H1 (cell line): ENCODE data around the gene CNGB1. TPM values are rescaled to one million over a fixed set of nuclear protein-coding genes. Genes with fewer than 3 reads are reported as not detected.

ENCODE experiments used
- CTCF ChIA-PET: fragments of 300-600 bp; sonication (Branson Sonifier 250); formaldehyde crosslinking; loops from one replicate; lab custom pipeline; 2021; ENCODE audit not compliant: partially characterized antibody; lab: Charles Lee
- POLR2A ChIA-PET: fragments of 300-600 bp; sonication (Branson Sonifier 250); formaldehyde crosslinking; loops from one replicate; lab custom pipeline; 2021; ENCODE audit warnings: inconsistent platforms; ENCODE audit not compliant: partially characterized antibody; lab: Charles Lee
- DNase-seq, 2 experiments: peaks; one replicate each; pipeline versions ENCODE4 v3.0.0 to v3.0.0-alpha.2; 2010 to 2022; ENCODE audit warnings: low spot score in 2 of 2, low read depth in 1 of 2, mixed read lengths in 1 of 2
- FAIRE-seq: peaks from 2 replicates; lab custom pipeline; 2011; peaks lifted over from hg19 to GRCh38; lab: Jason Lieb, UNC
- H2AFZ ChIP-seq: 2 replicates; pipeline ENCODE4 v1.8.1; 2012; ENCODE audit warnings: low read length, inconsistent platforms
- H2AK5ac ChIP-seq: 2 replicates; pipeline ENCODE4 v1.6.1; 2013; ENCODE audit warnings: low read depth, low read length
- H2BK120ac ChIP-seq: replicated peaks from 2 replicates; pipeline ENCODE3; 2013; ENCODE audit warnings: low read depth, low read length, inconsistent platforms
- H2BK12ac ChIP-seq: 2 replicates; pipeline ENCODE4 v1.6.1; 2013; ENCODE audit warnings: low read depth, low read length
- H2BK15ac ChIP-seq: 2 replicates; pipeline ENCODE4 v1.6.1; 2013; ENCODE audit warnings: low read length
- H2BK20ac ChIP-seq: 2 replicates; pipeline ENCODE4 v1.6.1; 2013; ENCODE audit warnings: low read length
- H2BK5ac ChIP-seq: 2 replicates; pipeline ENCODE4 v1.6.1; 2013; ENCODE audit warnings: low read depth, low read length
- H3K14ac ChIP-seq: 2 replicates; pipeline ENCODE4 v1.6.1; 2013; ENCODE audit warnings: inconsistent platforms; ENCODE audit not compliant: insufficient read length
- H3K18ac ChIP-seq: 2 replicates; pipeline ENCODE4 v1.6.1; 2013; ENCODE audit warnings: low read length; ENCODE audit errors: extremely low read depth
- H3K23ac ChIP-seq: 2 replicates; pipeline ENCODE4 v1.6.1; 2013; ENCODE audit warnings: inconsistent platforms; ENCODE audit not compliant: insufficient read length
- H3K23me2 ChIP-seq: 2 replicates; pipeline ENCODE4 v1.6.1; 2013; ENCODE audit warnings: low read depth, low read length
- H3K27ac ChIP-seq: 2 replicates; pipeline ENCODE4 v1.6.1; 2011; ENCODE audit warnings: low read depth, low read length, inconsistent platforms
- H3K27me3 ChIP-seq, 4 experiments: replicated peaks in 1 of 4; 1 replicate in 1 of 4; 2 replicates in 3 of 4; pipeline versions ENCODE4 v1.6.1 to v1.8.1; 2011 to 2013; ENCODE audit warnings: low read length in 3 of 4, mild to moderate bottlenecking in 3 of 4, inconsistent platforms in 2 of 4, mixed read lengths in 2 of 4, moderate library complexity in 1 of 4; ENCODE audit not compliant: control insufficient read depth in 3 of 4, insufficient read depth in 3 of 4; ENCODE audit errors: extremely low read depth in 1 of 4
- H3K36me3 ChIP-seq, 4 experiments: 2 replicates each; pipeline versions ENCODE4 v1.6.1 to v1.8.1; 2011 to 2013; ENCODE audit warnings: mild to moderate bottlenecking in 4 of 4, low read length in 3 of 4, moderate library complexity in 2 of 4, control low read depth in 1 of 4, inconsistent platforms in 1 of 4; ENCODE audit not compliant: insufficient read depth in 4 of 4, control insufficient read depth in 2 of 4
- H3K4ac ChIP-seq: replicated peaks from 2 replicates; pipeline ENCODE3; 2013; ENCODE audit warnings: low read length, low read depth, mixed read lengths, inconsistent platforms; ENCODE audit not compliant: insufficient read length
- H3K4me1 ChIP-seq, 4 experiments: replicated peaks in 1 of 4; 1 replicate in 1 of 4; 2 replicates in 3 of 4; pipeline versions ENCODE4 v1.6.1 to v1.8.1; 2011 to 2013; ENCODE audit warnings: low read length in 3 of 4, inconsistent platforms in 2 of 4, mixed read lengths in 1 of 4; ENCODE audit not compliant: insufficient read depth in 4 of 4, control insufficient read depth in 3 of 4
- H3K4me2 ChIP-seq, 2 experiments: 2 replicates each; pipeline versions ENCODE4 v1.6.1 to v1.8.1; 2011 to 2013; ENCODE audit warnings: low read depth in 2 of 2, low read length in 2 of 2, control low read depth in 1 of 2, inconsistent platforms in 1 of 2, mild to moderate bottlenecking in 1 of 2; ENCODE audit not compliant: insufficient read depth in 1 of 2
- H3K4me3 ChIP-seq, 4 experiments: fragments of 200-600, 300-600 bp in 1 of 4; sonication (generic), shearing (Covaris generic), sonication (Bioruptor Twin) in 1 of 4; 2 replicates each; pipeline versions ENCODE4 v1.5.1 to v1.8.1; 2011 to 2016; ENCODE audit warnings: low read length in 4 of 4, low read depth in 3 of 4, control low read depth in 2 of 4, inconsistent platforms in 2 of 4, mild to moderate bottlenecking in 2 of 4, mixed read lengths in 1 of 4, moderate library complexity in 1 of 4; ENCODE audit not compliant: insufficient read depth in 2 of 4; ENCODE audit errors: extremely low read depth in 1 of 4
- H3K56ac ChIP-seq: replicated peaks from 2 replicates; pipeline ENCODE3; 2013; ENCODE audit warnings: low read depth, mild to moderate bottlenecking, mixed read lengths, low read length, inconsistent platforms; ENCODE audit not compliant: insufficient read length
- H3K79me1 ChIP-seq: 2 replicates; pipeline ENCODE4 v1.6.1; 2013; ENCODE audit warnings: low read depth, low read length, control low read depth
- H3K79me2 ChIP-seq, 2 experiments: 2 replicates each; pipeline versions ENCODE4 v1.6.1 to v1.8.1; 2012 to 2013; ENCODE audit warnings: low read length in 2 of 2, mild to moderate bottlenecking in 2 of 2, inconsistent platforms in 1 of 2; ENCODE audit not compliant: insufficient read depth in 2 of 2, control insufficient read depth in 1 of 2
- H3K9ac ChIP-seq, 4 experiments: replicated peaks in 1 of 4; 1 replicate in 1 of 4; 2 replicates in 3 of 4; pipeline versions ENCODE4 v1.6.1 to v1.8.1; 2011 to 2013; ENCODE audit warnings: low read depth in 3 of 4, low read length in 3 of 4, control low read depth in 2 of 4, mild to moderate bottlenecking in 2 of 4, moderate library complexity in 2 of 4, inconsistent platforms in 1 of 4; ENCODE audit errors: extremely low read depth in 1 of 4
- H3K9me3 ChIP-seq, 2 experiments: 2 replicates each; pipeline versions ENCODE4 v1.6.1 to v1.8.1; 2012 to 2013; ENCODE audit warnings: mild to moderate bottlenecking in 2 of 2, moderate library complexity in 2 of 2, control low read depth in 1 of 2, inconsistent platforms in 1 of 2, low read depth in 1 of 2, low read length in 1 of 2, mixed read lengths in 1 of 2; ENCODE audit not compliant: insufficient read depth in 2 of 2
- H4K20me1 ChIP-seq, 2 experiments: replicated peaks in 1 of 2; 2 replicates each; pipeline versions ENCODE3 to v1.8.1; 2011 to 2013; ENCODE audit warnings: inconsistent platforms in 2 of 2, low read length in 2 of 2, mild to moderate bottlenecking in 1 of 2; ENCODE audit not compliant: insufficient read depth in 2 of 2, control insufficient read depth in 1 of 2
- H4K5ac ChIP-seq: 2 replicates; pipeline ENCODE4 v1.6.1; 2013; ENCODE audit warnings: low read length, low read depth, mixed read lengths, inconsistent platforms; ENCODE audit not compliant: insufficient read length
- H4K8ac ChIP-seq: 2 replicates; pipeline ENCODE4 v1.8.0; 2013; ENCODE audit warnings: mild to moderate bottlenecking, moderate library complexity, low read length, inconsistent platforms; ENCODE audit not compliant: insufficient read depth; ENCODE audit errors: extremely low read depth
- H4K91ac ChIP-seq: replicated peaks from 2 replicates; pipeline ENCODE3; 2013; ENCODE audit warnings: low read length, mixed read lengths, inconsistent platforms; ENCODE audit not compliant: insufficient read length
- EGR1 ChIP-seq: IDR thresholded peaks from 2 replicates; pipeline ENCODE4 v1.6.1; 2011; ENCODE audit warnings: low read depth, low read length, borderline replicate concordance
- HDAC2 ChIP-seq, 2 experiments: fragments of 300-600 bp in 1 of 2; sonication (generic) in 1 of 2; IDR thresholded peaks; 2 replicates each; pipeline ENCODE4 v1.6.1; 2011 to 2012; ENCODE audit warnings: low read depth in 2 of 2, low read length in 2 of 2, mild to moderate bottlenecking in 2 of 2, moderate library complexity in 2 of 2, borderline replicate concordance in 1 of 2, inconsistent platforms in 1 of 2
- KDM1A ChIP-seq: fragments of 200-600, 300-600 bp; sonication (generic); IDR thresholded peaks from 2 replicates; pipeline ENCODE4 v1.7.1; 2016; ENCODE audit warnings: mild to moderate bottlenecking, low read length, borderline replicate concordance
- KDM4A ChIP-seq: IDR thresholded peaks from one replicate; pipeline ENCODE4 v1.7.1; 2012; ENCODE audit warnings: low read depth, mild to moderate bottlenecking, moderate library complexity, low read length, inconsistent platforms; ENCODE audit not compliant: severe bottlenecking
- RAD21 ChIP-seq, 2 experiments: IDR thresholded peaks in 1 of 2; conservative IDR thresholded peaks in 1 of 2; 2 replicates each; pipeline ENCODE4 v1.6.1; 2011; ENCODE audit warnings: low read depth in 2 of 2, low read length in 2 of 2, improper control_type of control experiment in 1 of 2, inconsistent platforms in 1 of 2, mild to moderate bottlenecking in 1 of 2, moderate library complexity in 1 of 2
- RXRA ChIP-seq: IDR thresholded peaks from 2 replicates; pipeline ENCODE4 v1.6.1; 2011; ENCODE audit warnings: low read depth, mild to moderate bottlenecking, low read length, moderate library complexity; ENCODE audit not compliant: insufficient read depth
- SIN3A ChIP-seq, 2 experiments: IDR thresholded peaks in 1 of 2; conservative IDR thresholded peaks in 1 of 2; 2 replicates each; pipeline ENCODE4 v1.6.1; 2011 to 2012; ENCODE audit warnings: low read length in 2 of 2, improper control_type of control experiment in 1 of 2, low read depth in 1 of 2, mild to moderate bottlenecking in 1 of 2
- TEAD4 ChIP-seq: IDR thresholded peaks from 2 replicates; pipeline ENCODE4 v1.6.1; 2012; ENCODE audit warnings: low read depth, low read length, inconsistent platforms, mixed read lengths
- YY1 ChIP-seq: IDR thresholded peaks from 2 replicates; pipeline ENCODE4 v1.6.1; 2011; ENCODE audit warnings: low read depth, mild to moderate bottlenecking, low read length
- WGBS, 2 experiments: shearing (Covaris generic) in 1 of 2; methylation state at CpG; one replicate each; pipeline versions ENCODE4 v1.1.6 to v1.1.7; 2013 to 2015; ENCODE audit warnings: low lambda C conversion rate in 2 of 2, mixed read lengths in 2 of 2, inconsistent platforms in 1 of 2, low coverage in 1 of 2, missing lambda C conversion rate in 1 of 2; ENCODE audit not compliant: insufficient replicate concordance in 2 of 2, insufficient coverage in 1 of 2, insufficient read length in 1 of 2; ENCODE audit errors: extremely low coverage in 1 of 2, missing lambda C conversion rate in 1 of 2; 5-methylcytosine and 5-hydroxymethylcytosine counted together
- polyA plus RNA-seq, 7 experiments: library from polyadenylated mRNA; depleted of rRNA in 3 of 7; stranded (reverse) in 5 of 7; unstranded in 2 of 7; fragments of >200 nt in 5 of 7; fragments of 200-250 nt in 2 of 7; gene quantifications; 1 replicate in 5 of 7; 2 replicates in 1 of 7; 4 replicates in 1 of 7; pipeline versions ENCODE4 v1.2.1 to v1.2.3, GENCODE V29; 2011 to 2013; ENCODE audit warnings: missing spikeins in 2 of 7, mixed read lengths in 2 of 7
- total RNA-seq: library from RNA; stranded (reverse); fragmentation: NEBNext Ultra II Directional; extraction: Animal tissue kit (Norgen Biotek cat#: 25700); gene quantifications from 2 replicates; pipeline ENCODE4 v1.2.1, GENCODE V29; 2021

The CNGB1 gene
- total and polyA plus RNA-seq, 2 of the 8 experiments (the other 6 are each of a cell fraction or from before 2014, with no cell fraction given), result not detected

- no peaks in the 10 kb centered on the region for H3K36me3 ChIP-seq
- H4K20me1 ChIP-seq, result no peaks in the 10 kb centered on the region
- H3K9ac ChIP-seq, result no peak overlapping the region
- 52% methylated on average over 12 of the region's 12 CpGs; no CpG with 5 or more reads in 1 of the 2 experiments for WGBS, 2 experiments
- no peak overlapping the region for H4K8ac ChIP-seq
- no peak overlapping the region for H4K91ac ChIP-seq
- no peak overlapping the region for H2BK120ac ChIP-seq
- no peaks in the 10 kb centered on the region for H3K23me2 ChIP-seq
- H2BK12ac ChIP-seq, result no peak overlapping the region
- no peaks in the 10 kb centered on the region; a peak in 2 of 7 replicates for H3K4me1 ChIP-seq
- H4K5ac ChIP-seq, result no peak overlapping the region
- H3K9me3 ChIP-seq, result no peaks in the 10 kb centered on the region
- H3K4me3 ChIP-seq, result no peak overlapping the region
- no peak overlapping the region for H2BK5ac ChIP-seq
- no peaks in the 10 kb centered on the region for H3K27me3 ChIP-seq
- FAIRE-seq, result peak; percentile 84
- H2BK20ac ChIP-seq, result no peak overlapping the region
- H3K14ac ChIP-seq, result no peak overlapping the region
- ChIA-PET CTCF (interaction anchor here (0.5 to 16.4 kb wide), 29 partner anchors 7 to 151 kb away, joined by 3 to 305 read pairs (median 6); partner anchors contain the start of genes USB1 and ZNF319), POLR2A (no interaction called here)
- no peak overlapping the region for H3K27ac ChIP-seq
- no peak overlapping the region for H3K56ac ChIP-seq
- no peak overlapping the region for H3K23ac ChIP-seq
- no peak overlapping the region for H2BK15ac ChIP-seq
- no peak overlapping the region for H3K4me2 ChIP-seq
- no peak overlapping the region for H2AFZ ChIP-seq
- no peak overlapping the region for H3K4ac ChIP-seq
- H2AK5ac ChIP-seq, result no peak overlapping the region
- no peaks in the 10 kb centered on the region for H3K79me2 ChIP-seq
- no peaks in the 10 kb centered on the region for H3K79me1 ChIP-seq
- peak in 1 of 2 experiments; percentile 89 for DNase-seq
- H3K18ac ChIP-seq, result no peak overlapping the region
- TF ChIP-seq HDAC2 (IDR thresholded peaks at IDR 0.05; ENCODE audit: borderline replicate concordance in 1 of 2, low read depth in 2 of 2, low read length in 2 of 2), result peak in 1 of 2 experiments; percentile 93; a peak in 1 of 4 replicates
- TF ChIP-seq TEAD4, result no peak
- TF ChIP-seq RXRA, result no peak
- TF ChIP-seq KDM4A, result no peak
- TF ChIP-seq SIN3A (conservative IDR thresholded peaks at IDR 0.05 in 1 of 2, IDR thresholded peaks at IDR 0.05 in 1 of 2; ENCODE audit: low read depth in 1 of 2, low read length in 2 of 2), result 0 out of 4 replicates have a peak, but pooled peaks of 1 of the 2 experiments have one; percentile 33
- peak; percentile 99 for TF ChIP-seq KDM1A
- TF ChIP-seq RAD21 (IDR thresholded peaks at IDR 0.05 in 1 of 2, conservative IDR thresholded peaks at IDR 0.05 in 1 of 2; ENCODE audit: low read depth in 2 of 2, low read length in 2 of 2), result peak; percentile 91 to 96
- no peak for TF ChIP-seq EGR1
- TF ChIP-seq YY1, result 0 out of 2 replicates have a peak, but pooled peaks have one; percentile 23
These were observed 70.9 kb downstream of the CNGB1 start for GRCh38 chr16:57899771-57900661.
